Subcutaneous abdominal adipose tissue (tissue), 5 donors: ENCODE data around the gene WDR3.

Experiments
- H3K27ac ChIP-seq: one replicate; pipeline ENCODE4 v1.7.0; 2013; ENCODE audit warnings: low read depth, mild to moderate bottlenecking, inconsistent platforms, low read length, moderate library complexity
- H3K27me3 ChIP-seq, 5 donors: one replicate each; pipeline ENCODE4 v1.7.0; 2013; ENCODE audit warnings: low read length in 5 of 5, inconsistent platforms in 1 of 5; ENCODE audit not compliant: control insufficient read depth in 5 of 5, insufficient read depth in 4 of 5
- H3K36me3 ChIP-seq, 5 donors: one replicate each; pipeline ENCODE4 v1.7.0; 2013; ENCODE audit warnings: low read length in 5 of 5; ENCODE audit not compliant: control insufficient read depth in 5 of 5, insufficient read depth in 5 of 5
- H3K4me1 ChIP-seq, 5 donors: one replicate each; pipeline ENCODE4 v1.7.0; 2013; ENCODE audit warnings: low read length in 5 of 5, mild to moderate bottlenecking in 3 of 5, moderate library complexity in 1 of 5; ENCODE audit not compliant: control insufficient read depth in 5 of 5, insufficient read depth in 5 of 5
- H3K4me3 ChIP-seq, 5 donors: one replicate each; pipeline ENCODE4 v1.7.0; 2013; ENCODE audit warnings: low read length in 5 of 5, low read depth in 1 of 5
- H3K9ac ChIP-seq, 5 donors: one replicate each; pipeline ENCODE4 v1.7.0; 2013; ENCODE audit warnings: low read length in 5 of 5, mild to moderate bottlenecking in 4 of 5, moderate library complexity in 3 of 5
- H3K9me3 ChIP-seq, 5 donors: one replicate each; pipeline ENCODE4 v1.7.0; 2013; ENCODE audit warnings: low read length in 5 of 5; ENCODE audit not compliant: control insufficient read depth in 5 of 5
- donor health status: healthy.
- donor health status: healthy.
- donor health status: healthy.
- donor health status: healthy.
- donor health status: healthy.

Gene WDR3

GRCh38 chr1:117932576-117932975, 3.0 kb downstream of the WDR3 start:
- H3K9me3 ChIP-seq, result no peaks in the 10 kb centered on the region
- H3K27ac ChIP-seq, result no peak overlapping the region
- peaks cover 9 to 16% (median 14%) of the 10 kb centered on the region in 5 donors for H3K36me3 ChIP-seq
- no peaks in the 10 kb centered on the region for H3K27me3 ChIP-seq
- peaks cover 9 to 42% (median 36%) of the 10 kb centered on the region in 5 donors for H3K4me1 ChIP-seq
- H3K4me3 ChIP-seq, result no peak overlapping the region
- peak overlapping the region in 1 of 5 donors; percentile 10 for H3K9ac ChIP-seq

GRCh38 chr1:117933769-117934168, 4.2 kb downstream of the WDR3 start:
- Histone ChIP-seq H3K9me3 (no peaks in the 10 kb centered on the region), H3K27me3 (no peaks in the 10 kb centered on the region), H3K36me3 (peaks cover 21 to 25% (median 22%) of the 10 kb centered on the region in 5 donors), H3K4me3 (no peak overlapping the region), H3K4me1 (peaks cover 5 to 30% (median 25%) of the 10 kb centered on the region in 5 donors), H3K27ac (no peak overlapping the region), H3K9ac (no peak overlapping the region)

GRCh38 chr1:117942293-117942692, 12.8 kb downstream of the WDR3 start:
- H3K4me1 ChIP-seq, result no peaks in the 10 kb centered on the region
- no peaks in the 10 kb centered on the region for H3K9me3 ChIP-seq
- H3K9ac ChIP-seq, result no peak overlapping the region
- no peak overlapping the region for H3K27ac ChIP-seq
- H3K4me3 ChIP-seq, result no peak overlapping the region
- peaks cover 79 to 97% (median 86%) of the 10 kb centered on the region in 5 donors for H3K36me3 ChIP-seq
- H3K27me3 ChIP-seq, result no peaks in the 10 kb centered on the region

GRCh38 chr1:117952386-117952785, 22.8 kb downstream of the WDR3 start:
- Histone ChIP-seq H3K4me1 (no peaks in the 10 kb centered on the region), H3K9ac (no peak overlapping the region), H3K27me3 (no peaks in the 10 kb centered on the region), H3K4me3 (no peak overlapping the region), H3K9me3 (no peaks in the 10 kb centered on the region), H3K27ac (no peak overlapping the region), H3K36me3 (peaks cover 70 to 94% (median 81%) of the 10 kb centered on the region in 5 donors)

- H3K36me3 ChIP-seq, result peaks cover 41 to 72% (median 55%) of the 10 kb centered on the region in 5 donors
Measured at GRCh38 chr1:117959364-117959763, 29.8 kb downstream of the WDR3 start.

GRCh38 chr1:117964290-117965038, 34.9 kb downstream of the WDR3 start:
- Histone ChIP-seq H3K36me3 (peaks cover 12 to 26% (median 19%) of the 10 kb centered on the region in 5 donors), H3K27ac (no peak overlapping the region), H3K4me1 (peaks cover 0 to 3% (median 0%) of the 10 kb centered on the region in 5 donors), H3K27me3 (no peaks in the 10 kb centered on the region), H3K9ac (no peak overlapping the region), H3K4me3 (no peak overlapping the region), H3K9me3 (no peaks in the 10 kb centered on the region)

More at GRCh38 chr1:117959364-117959763, 29.8 kb downstream of the WDR3 start:
- Histone ChIP-seq H3K4me1 (no peaks in the 10 kb centered on the region), H3K9me3 (no peaks in the 10 kb centered on the region), H3K9ac (no peak overlapping the region), H3K27me3 (no peaks in the 10 kb centered on the region), H3K4me3 (no peak overlapping the region), H3K27ac (no peak overlapping the region)

- peaks cover 0 to 11% (median 5%) of the 10 kb centered on the region in 5 donors for H3K36me3 ChIP-seq
- H3K9me3 ChIP-seq, result no peaks in the 10 kb centered on the region
- no peak overlapping the region for H3K27ac ChIP-seq
- no peaks in the 10 kb centered on the region for H3K27me3 ChIP-seq
- H3K4me1 ChIP-seq, result peaks cover 0 to 3% (median 0%) of the 10 kb centered on the region in 5 donors
- H3K9ac ChIP-seq, result no peak overlapping the region
- H3K4me3 ChIP-seq, result no peak overlapping the region
Measured at GRCh38 chr1:117967477-117967876, 37.9 kb downstream of the WDR3 start.

- no peak overlapping the region for H3K27ac ChIP-seq
- no peaks in the 10 kb centered on the region for H3K27me3 ChIP-seq
- peaks cover 0 to 3% (median 0%) of the 10 kb centered on the region in 5 donors for H3K4me1 ChIP-seq
- peaks cover 0 to 10% (median 5%) of the 10 kb centered on the region in 5 donors for H3K36me3 ChIP-seq
- no peaks in the 10 kb centered on the region for H3K9me3 ChIP-seq
- no peak overlapping the region for H3K9ac ChIP-seq
- H3K4me3 ChIP-seq, result no peak overlapping the region
Measured at GRCh38 chr1:117967881-117968280, 38.3 kb downstream of the WDR3 start.

GRCh38 chr1:117970252-117970651, 40.7 kb downstream of the WDR3 start:
- Histone ChIP-seq H3K9ac (no peak overlapping the region), H3K27ac (no peak overlapping the region), H3K27me3 (no peaks in the 10 kb centered on the region), H3K9me3 (no peaks in the 10 kb centered on the region), H3K4me3 (no peak overlapping the region), H3K36me3 (peaks cover 0 to 6% (median 0%) of the 10 kb centered on the region in 5 donors), H3K4me1 (peaks cover 0 to 3% (median 0%) of the 10 kb centered on the region in 5 donors)

- Histone ChIP-seq H3K27me3 (no peaks in the 10 kb centered on the region), H3K36me3 (peaks cover 0 to 6% (median 0%) of the 10 kb centered on the region in 5 donors), H3K4me3 (no peak overlapping the region), H3K9me3 (no peaks in the 10 kb centered on the region), H3K27ac (no peak overlapping the region), H3K9ac (no peak overlapping the region), H3K4me1 (peaks cover 0 to 3% (median 0%) of the 10 kb centered on the region in 5 donors)
Measured at GRCh38 chr1:117971777-117972176, 42.2 kb downstream of the WDR3 start.
